ENCODE results near the gene PARVB. TPM values are rescaled to one million over a fixed set of nuclear protein-coding genes. Genes with fewer than 3 reads are reported as not detected.

The PARVB gene
- total and polyA plus RNA-seq, 2 of the 8 experiments (the other 6 are each of a cell fraction or from before 2014, with no cell fraction given) = 14.5 to 18.6 TPM

- no peak for TF ChIP-seq CHD7 (IDR thresholded peaks at IDR 0.05; ENCODE audit: insufficient replicate concordance, low read length)
Observed at GRCh38 chr22:44026066-44026629, 2.0 kb downstream of the PARVB start (continued).
